Cardiac fibroblast (primary cell): Measurements from ENCODE around the gene ITGB3.
"Not testable (repeated sequence)": the region's sequence is repeated elsewhere in the genome, so short reads cannot be mapped to it uniquely, and the experiment has no call there.

Experiments used
- DNase-seq, 2 donors: peaks; one replicate each; pipeline versions ENCODE4 v3.0.0 to v3.0.0-alpha.2; 2010; ENCODE audit warnings: low read depth in 2 of 2
- H3K4me3 ChIP-seq, 2 donors: replicated peaks in 1 of 2; 1 replicate in 1 of 2; 2 replicates in 1 of 2; pipeline ENCODE4 v1.5.1; 2011; ENCODE audit warnings: low read depth in 2 of 2, low read length in 2 of 2, mild to moderate bottlenecking in 2 of 2, moderate library complexity in 1 of 2
- CTCF ChIP-seq: IDR thresholded peaks from one replicate; pipeline ENCODE4 v1.5.1; 2011; ENCODE audit warnings: low read depth, mild to moderate bottlenecking, low read length, inconsistent platforms

The ITGB3 gene

GRCh38 chr17:47265983-47266541 lies 12.4 kb downstream of the ITGB3 start:
- TF ChIP-seq CTCF: no peak
- peak; percentile 32 to 94 for DNase-seq
- H3K4me3 ChIP-seq: no peak overlapping the region

GRCh38 chr17:47266782-47267181 lies 13.2 kb downstream of the ITGB3 start:
- H3K4me3 ChIP-seq: no peak overlapping the region
- no peak for TF ChIP-seq CTCF
- DNase-seq: peak in 1 of 2 donors; percentile 67

GRCh38 chr17:47267354-47267828 lies 13.8 kb downstream of the ITGB3 start:
- H3K4me3 ChIP-seq: no peak overlapping the region
- peak; percentile 55 to 96 for DNase-seq
- TF ChIP-seq CTCF: no peak

GRCh38 chr17:47268964-47269363 lies 15.3 kb downstream of the ITGB3 start:
- not testable (repeated sequence) for DNase-seq, H3K4me3 ChIP-seq

GRCh38 chr17:47269561-47270280 lies 16.1 kb downstream of the ITGB3 start:
- not testable (repeated sequence) for DNase-seq, H3K4me3 ChIP-seq

GRCh38 chr17:47270946-47271705 lies 17.5 kb downstream of the ITGB3 start:
- no peak for TF ChIP-seq CTCF
- no peak for DNase-seq
- no peak overlapping the region for H3K4me3 ChIP-seq

- DNase-seq: no peak
- TF ChIP-seq CTCF: no peak
- H3K4me3 ChIP-seq: no peak overlapping the region
These were observed 18.9 kb downstream of the ITGB3 start for GRCh38 chr17:47272491-47272890.
